DND-41 (cell line): Measurements from ENCODE around the gene FN3K.

Experiments used
- CTCF ChIP-seq: IDR thresholded peaks from 2 replicates; pipeline ENCODE4 v1.5.1; 2012; ENCODE audit warnings: borderline replicate concordance, low read length, moderate library complexity, mild to moderate bottlenecking; ENCODE audit not compliant: poor library complexity, severe bottlenecking; ENCODE audit errors: extremely low read depth
- EZH2 ChIP-seq: IDR thresholded peaks from 3 replicates; pipeline ENCODE4 v1.6.1; 2012; ENCODE audit warnings: borderline replicate concordance, low read depth, mild to moderate bottlenecking, moderate library complexity, low read length, inconsistent platforms; ENCODE audit not compliant: severe bottlenecking

GRCh38 chr17:82795615-82796014 lies 60.2 kb downstream of the FN3K start:
- TF ChIP-seq CTCF: no peak
- TF ChIP-seq EZH2: no peak
